ENCODE measurements around the gene OR8B8.
"Not testable (repeated sequence)": the region's sequence is repeated elsewhere in the genome, so short reads cannot be mapped to it uniquely, and the experiment has no call there.

The OR8B8 gene

DNA sequence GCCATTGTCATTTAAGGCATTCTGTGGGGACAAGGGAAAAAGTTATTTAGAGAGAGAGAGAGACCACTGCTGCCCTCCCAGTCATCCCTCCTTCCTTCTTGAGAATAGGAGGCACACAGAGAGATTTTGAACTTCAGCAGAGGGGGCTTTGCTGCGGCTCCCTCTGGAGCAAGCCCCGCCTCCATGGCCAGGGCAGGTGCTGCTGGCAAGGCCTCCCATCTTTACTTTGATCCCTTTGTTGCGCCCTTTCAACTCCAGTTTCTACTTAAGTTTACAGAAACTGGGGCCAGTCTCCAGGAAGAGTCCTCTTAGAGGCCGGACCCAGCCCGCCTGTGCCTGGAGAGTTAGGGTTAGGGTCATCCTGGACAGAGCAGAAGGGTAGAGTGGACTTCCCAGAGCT lies 4.4 kb downstream of the OR8B8 start:
- no peak for DNase-seq (ENCODE audit: low spot score)

DNA sequence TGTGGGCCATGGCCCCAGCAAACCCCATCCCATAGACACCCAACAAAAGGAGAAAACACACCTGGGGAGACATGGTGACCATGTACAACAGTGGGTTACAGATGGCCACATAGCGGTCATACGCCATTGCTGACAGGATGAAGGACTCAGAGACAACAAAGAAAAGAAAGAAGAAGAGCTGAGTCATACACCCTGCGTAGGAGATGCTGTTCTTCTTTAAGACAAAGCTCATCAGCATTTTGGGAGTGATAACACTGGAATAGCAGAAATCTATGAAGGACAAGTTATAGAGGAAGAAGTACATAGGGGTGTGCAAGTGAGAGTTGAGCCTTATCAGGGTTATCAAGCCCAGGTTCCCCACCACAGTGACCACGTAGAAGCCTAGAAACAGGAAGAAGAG lies 4.9 kb downstream of the OR8B8 start:
- DNase-seq (ENCODE audit: low spot score), result no peak

DNA sequence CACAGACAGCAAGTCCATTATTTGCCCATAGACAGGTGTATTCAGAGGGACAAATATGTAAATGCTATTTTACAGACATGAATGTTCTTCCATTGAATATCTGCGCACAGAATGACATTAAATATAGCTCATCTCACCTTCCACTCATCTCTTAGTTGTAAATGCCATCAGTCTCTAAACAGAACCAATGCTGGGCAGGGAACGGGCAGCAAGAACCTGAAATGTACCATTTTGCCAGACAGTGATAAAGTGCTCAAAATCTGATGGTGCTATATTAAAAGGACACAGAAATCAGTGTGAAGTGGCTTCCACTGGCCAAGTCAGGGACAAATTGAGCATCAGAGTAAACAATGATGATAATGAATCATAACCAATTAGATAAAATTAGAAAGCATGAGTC lies 10.8 kb downstream of the OR8B8 start:
- DNase-seq (ENCODE audit: low spot score), result no peak

DNA sequence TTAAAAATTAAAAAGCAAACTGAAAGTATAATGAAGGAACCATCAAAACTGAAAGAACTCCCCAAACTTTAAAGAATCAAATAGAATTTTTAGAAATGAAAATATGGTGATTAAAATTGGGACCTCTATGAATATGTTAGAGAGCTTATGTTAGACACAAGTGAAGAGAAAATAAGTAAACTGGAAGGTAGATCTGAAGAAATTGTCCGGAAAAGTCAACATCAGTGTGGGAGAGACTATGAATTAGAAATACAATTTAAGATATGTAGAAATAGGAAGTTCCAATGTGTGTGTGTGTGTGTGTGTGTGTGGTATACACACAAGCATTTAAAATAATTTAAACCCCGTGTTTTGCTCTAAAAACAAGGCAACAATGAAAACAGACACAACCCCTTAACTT lies 15.9 kb downstream of the OR8B8 start:
- DNase-seq (ENCODE audit: low spot score), result no peak

DNA sequence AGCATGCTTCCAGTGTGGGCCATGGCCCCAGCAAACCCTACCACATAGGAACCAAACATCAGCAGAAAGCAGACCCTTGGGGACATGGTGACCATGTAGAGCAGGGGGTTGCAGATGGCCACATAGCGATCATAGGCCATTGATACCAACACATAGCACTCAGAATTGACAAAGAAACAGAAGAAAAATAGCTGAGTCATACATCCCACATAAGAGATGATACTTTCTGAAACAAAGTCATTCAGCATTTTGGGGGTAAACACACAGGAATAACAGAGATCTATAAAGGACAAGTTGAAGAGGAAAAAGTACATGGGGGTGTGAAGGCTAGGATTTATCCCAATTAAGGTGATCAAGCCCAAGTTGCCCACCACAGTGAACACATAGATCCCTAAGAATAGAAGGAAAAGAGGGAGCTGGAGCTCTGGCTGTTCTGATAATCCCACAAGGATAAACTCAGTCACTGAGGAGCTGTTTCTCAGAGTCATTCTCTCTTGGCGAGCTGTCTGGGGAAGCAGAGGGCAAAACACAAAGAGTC lies 21.0 kb downstream of the OR8B8 start, which contains the start of gene OR8B4:
Gene OR8B4, minus strand, starts transcription at position 488 of the 538 bp plus-strand sequence. Its CDS starts 0 bp downstream, at position 488.
- no peak for DNase-seq (ENCODE audit: low spot score)

DNA sequence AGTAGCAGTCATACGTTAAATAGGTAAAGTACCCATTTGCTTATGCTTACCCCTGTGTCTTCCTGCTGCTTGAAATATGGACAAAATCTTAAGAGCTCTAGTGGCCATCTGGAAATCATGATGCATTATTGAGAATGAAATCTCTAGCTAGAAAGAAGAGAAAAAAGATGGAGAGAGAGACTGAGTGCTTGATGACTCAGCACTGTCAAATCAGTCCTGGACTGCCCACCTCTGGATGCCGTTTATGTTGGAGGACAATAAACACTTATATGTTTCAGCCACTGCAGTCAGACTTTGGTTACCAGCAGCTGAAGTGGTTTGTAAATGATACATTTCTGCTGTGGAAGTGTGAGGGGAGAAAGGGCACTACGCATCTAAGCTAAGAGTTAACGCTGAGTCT lies 24.5 kb downstream of the OR8B8 start:
- DNase-seq (ENCODE audit: low spot score), result no peak

DNA sequence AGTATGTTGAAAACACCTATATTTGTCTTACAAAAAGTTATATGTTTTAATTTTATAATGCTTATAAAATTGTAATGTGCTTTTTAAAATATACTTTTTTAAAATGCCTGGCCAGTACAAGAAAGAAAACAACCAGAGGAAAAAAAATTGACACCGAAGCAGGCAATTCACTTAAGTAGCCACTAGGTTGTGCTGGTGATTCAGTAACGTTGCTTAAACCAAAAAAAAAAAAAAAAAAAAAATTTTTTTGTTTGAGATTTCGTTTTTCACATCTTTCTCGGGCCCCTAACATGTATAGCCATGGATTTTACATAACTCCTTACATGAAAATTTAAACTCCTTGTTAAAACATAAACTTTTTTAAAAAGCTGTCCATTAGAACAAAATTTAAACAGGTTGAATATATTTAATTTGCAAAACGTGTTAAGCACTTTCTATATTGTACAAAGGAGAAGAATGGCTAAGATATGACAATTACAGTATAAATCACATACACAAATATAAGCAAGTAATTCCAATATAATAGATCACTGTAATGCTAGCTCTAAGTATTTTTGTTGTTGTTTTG lies 30.1 kb downstream of the OR8B8 start:
- DNase-seq (ENCODE audit: low spot score), result peak; percentile 4

DNA sequence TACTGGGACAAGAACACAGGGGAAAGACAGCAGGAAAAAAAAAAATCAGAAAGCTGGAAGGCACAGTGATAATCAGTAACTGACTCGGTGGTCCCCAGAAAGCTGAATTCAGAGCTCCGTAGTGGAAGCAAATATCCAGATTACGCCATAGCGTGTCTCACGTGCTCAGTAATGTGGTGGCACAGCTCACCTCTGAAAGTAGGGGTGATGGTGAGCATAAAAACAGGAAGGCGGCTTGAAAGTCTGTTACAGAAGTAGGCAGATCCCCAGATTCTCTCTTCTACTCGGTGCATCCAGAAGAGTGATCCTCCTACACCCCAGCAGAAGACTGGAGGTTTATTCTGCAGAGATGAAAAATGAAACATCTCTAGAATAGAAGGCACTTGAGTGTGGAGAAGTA lies 35.6 kb downstream of the OR8B8 start:
- DNase-seq (ENCODE audit: low spot score), result no peak

DNA sequence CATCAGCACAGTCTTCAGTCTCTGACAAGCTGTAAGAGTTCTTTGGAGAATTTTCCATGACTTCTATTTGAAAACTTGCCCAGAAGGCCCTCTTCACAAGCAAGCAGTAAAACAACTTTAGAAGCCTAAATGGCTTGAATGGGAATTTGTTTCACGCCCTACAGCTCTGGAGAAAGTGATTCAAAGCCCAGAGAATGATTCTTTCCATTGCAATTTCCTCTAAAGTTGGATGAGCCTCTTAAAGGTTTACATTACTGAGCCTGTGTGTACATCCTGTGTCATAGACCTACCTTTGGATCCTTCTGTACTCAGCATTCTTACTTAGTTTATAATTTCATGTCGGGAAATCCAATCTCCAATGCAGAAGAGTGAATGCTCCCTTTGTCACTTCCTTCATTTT lies 39.9 kb downstream of the OR8B8 start:
- no peak for DNase-seq (ENCODE audit: low spot score)

DNA sequence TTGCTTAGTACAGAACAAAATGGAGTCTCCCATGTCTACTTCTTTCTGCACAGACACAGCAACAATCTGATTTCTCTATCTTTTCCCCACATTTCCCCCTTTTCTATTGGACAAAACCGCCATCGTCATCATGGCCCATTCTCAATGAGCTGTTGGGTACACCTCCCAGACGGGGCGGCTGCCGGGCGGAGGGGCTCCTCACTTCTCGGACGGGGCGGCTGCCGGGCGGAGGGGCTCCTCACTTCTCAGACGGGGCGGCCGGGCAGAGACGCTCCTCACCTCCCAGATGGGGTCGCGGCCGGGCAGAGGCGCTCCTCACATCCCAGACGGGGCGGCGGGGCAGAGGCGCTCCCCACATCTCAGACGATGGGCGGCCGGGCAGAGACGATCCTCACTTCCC lies 42.3 kb downstream of the OR8B8 start:
- not testable (repeated sequence) for DNase-seq (ENCODE audit: low spot score)

DNA sequence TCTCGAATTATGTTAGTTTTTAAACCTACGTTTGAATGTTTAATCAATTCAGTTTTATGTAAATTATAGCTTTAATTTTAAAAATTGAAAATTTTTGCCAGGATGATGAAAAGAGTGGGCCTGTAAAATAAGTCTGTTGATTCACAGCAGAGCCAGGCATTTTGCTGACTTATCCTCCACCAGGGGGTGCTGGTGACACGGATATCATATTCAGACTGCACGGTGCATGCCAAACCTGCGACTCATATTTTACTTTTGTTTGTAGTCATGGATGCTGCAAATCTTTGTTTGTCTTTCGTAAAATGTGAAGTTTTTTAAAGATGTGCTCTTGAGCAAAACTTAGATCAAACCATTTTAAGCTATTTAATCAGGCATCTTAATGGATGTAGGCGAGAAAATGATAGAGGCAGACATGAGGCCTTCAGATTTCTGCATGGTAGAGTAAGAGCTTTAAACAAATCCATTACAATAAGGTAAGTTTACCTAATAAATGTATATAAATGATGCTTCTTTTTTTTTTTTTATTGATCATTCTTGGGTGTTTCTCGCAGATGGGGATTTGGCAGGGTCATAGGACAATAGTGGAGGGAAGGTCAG lies 43.1 kb downstream of the OR8B8 start:
- DNase-seq (ENCODE audit: low spot score), result peak; percentile 81

DNA sequence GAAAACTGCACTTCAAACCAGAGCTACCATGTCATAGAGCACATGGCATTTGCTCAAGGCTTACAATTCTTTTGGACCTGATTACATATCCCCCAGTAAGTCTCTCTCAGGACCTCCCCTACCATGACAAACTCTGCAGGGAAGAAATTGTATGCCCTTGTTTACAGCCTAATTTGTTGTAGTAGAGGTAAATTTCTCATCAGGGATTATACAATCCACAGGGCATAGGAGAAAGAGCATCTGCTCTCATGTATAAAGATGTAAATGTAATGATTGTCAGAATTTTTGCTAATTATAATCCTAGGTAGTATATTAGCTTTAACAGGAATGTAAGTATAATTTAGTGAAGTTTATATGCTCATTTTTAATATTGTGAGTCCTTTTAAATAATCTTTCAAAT lies 46.6 kb downstream of the OR8B8 start, which contains the start of gene OR8B3:
Gene OR8B3, minus strand, starts transcription at position 101 of the 400 bp plus-strand sequence. CDS start 1,673 bp downstream, outside the sequence.
- no peak for DNase-seq (ENCODE audit: low spot score)

DNA sequence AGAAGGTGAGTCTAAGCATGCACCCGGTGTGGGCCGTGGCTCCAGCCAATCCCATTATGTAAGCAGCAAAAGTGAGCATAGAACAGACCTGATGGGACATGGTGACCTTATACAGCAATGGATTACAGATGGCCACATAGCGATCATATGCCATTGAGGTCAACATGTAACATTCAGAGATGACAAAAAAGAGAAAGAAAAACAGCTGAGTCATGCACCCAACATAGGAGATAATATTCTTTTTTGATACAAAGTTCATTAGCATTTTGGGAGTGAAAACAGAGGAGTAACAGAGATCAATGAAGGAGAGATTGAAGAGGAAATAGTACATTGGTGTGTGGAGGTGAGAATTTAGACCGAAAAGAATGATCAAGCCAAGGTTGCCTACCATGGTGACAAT lies 48.6 kb downstream of the OR8B8 start:
- DNase-seq (ENCODE audit: low spot score), result not testable (repeated sequence)

DNA sequence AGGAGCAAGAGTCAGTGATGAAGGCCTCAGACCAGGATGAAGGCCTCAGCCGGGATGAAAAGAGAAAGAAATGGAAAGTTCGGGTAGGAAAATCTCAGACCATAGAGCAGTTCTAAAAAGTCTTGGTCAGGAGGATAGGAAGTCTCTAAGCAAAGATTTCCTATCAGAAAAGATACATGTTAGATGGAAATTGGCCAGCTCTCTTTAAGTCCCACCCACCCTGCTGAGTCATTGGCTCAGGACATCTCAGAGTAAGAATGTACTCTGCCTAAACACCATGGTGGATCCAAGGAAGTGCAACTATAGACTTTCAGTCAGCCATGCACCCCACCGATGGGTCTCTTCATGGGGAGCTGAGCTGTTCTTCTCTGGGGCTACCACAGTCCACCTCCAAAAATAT lies 51.1 kb downstream of the OR8B8 start:
- DNase-seq (ENCODE audit: low spot score), result no peak
